Airway epithelial cell (primary cell): Measurements from ENCODE around the gene PRSS53. TPM values are rescaled to one million over a fixed set of nuclear protein-coding genes. Genes with fewer than 3 reads are reported as not detected.

Source experiments
- total RNA-seq: library from RNA; depleted of rRNA; stranded (reverse); fragments of >200 nt; gene quantifications from 2 replicates; pipeline ENCODE4 v1.2.3, GENCODE V29; 2015

PRSS53 gene
- 0.65 and 0.78 TPM in 2 replicates for total RNA-seq

GRCh38 chr16:31088459-31089183, at the start of gene PRSS53:
PRSS53 (minus strand) TSS chr16:31088943; CDS start chr16:31088809, 134 bp downstream.

GRCh38 chr16:31135535-31136286, 47.0 kb upstream of the PRSS53 start, which contains the start of gene PRSS8:
PRSS8 (minus strand) TSS chr16:31135727; CDS start chr16:31135498, 229 bp downstream.

GRCh38 chr16:31117384-31118222, 28.9 kb upstream of the PRSS53 start, which contains the start of gene KAT8:
KAT8 (plus strand) TSS chr16:31117664; CDS start chr16:31117682, 18 bp downstream.

GRCh38 chr16:31108035-31108793, 19.5 kb upstream of the PRSS53 start, which contains the start of gene BCKDK:
BCKDK (plus strand) TSS chr16:31108386; CDS start chr16:31109224, 838 bp downstream.

GRCh38 chr16:31094424-31095120, 5.8 kb upstream of the PRSS53 start, which contains the start of gene VKORC1:
VKORC1 (minus strand) TSS chr16:31094797; CDS start chr16:31094729, 68 bp downstream.

GRCh38 chr16:31073970-31074813, 14.6 kb downstream of the PRSS53 start, which contains the start of the genes ZNF646 and ZNF668:
ZNF646 (plus strand) TSS chr16:31074422; CDS start chr16:31076325, 1,903 bp downstream.
ZNF668 (minus strand) TSS chr16:31074240; CDS start chr16:31064459, 9,781 bp downstream.

Other genes starting within 250 kb of the PRSS53 start
- 49.9 and 56.1 TPM in 2 replicates for gene BCL7C, start 194.9 kb downstream of the PRSS53 start, total RNA-seq
- gene CTF1, start 192.3 kb downstream of the PRSS53 start, total RNA-seq = 1.6 and 2.5 TPM in 2 replicates
- gene FBXL19, start 165.4 kb downstream of the PRSS53 start, total RNA-seq = 38.2 and 39.7 TPM in 2 replicates
- 22.2 and 30.5 TPM in 2 replicates for gene ORAI3, start 139.9 kb downstream of the PRSS53 start, total RNA-seq
- 3.4 and 4.6 TPM in 2 replicates for gene SETD1A, start 131.2 kb downstream of the PRSS53 start, total RNA-seq
- gene HSD3B7, start 103.7 kb downstream of the PRSS53 start, total RNA-seq = 8.8 and 10.4 TPM in 2 replicates
- 0.05 and 1.1 TPM in 2 replicates for gene STX1B, start 78.3 kb downstream of the PRSS53 start, total RNA-seq
- 19.9 and 21.9 TPM in 2 replicates for gene STX4, start 55.4 kb downstream of the PRSS53 start, total RNA-seq
- gene ZNF668, start 14.7 kb downstream of the PRSS53 start, total RNA-seq = 12.2 and 32.0 TPM in 2 replicates
- gene ZNF646, start 14.5 kb downstream of the PRSS53 start, total RNA-seq = 11.4 and 13.9 TPM in 2 replicates
- 86.5 and 89.8 TPM in 2 replicates for gene VKORC1, start 5.9 kb upstream of the PRSS53 start, total RNA-seq
- gene BCKDK, start 19.4 kb upstream of the PRSS53 start, total RNA-seq = 60.4 and 70.8 TPM in 2 replicates
- 16.9 and 30.6 TPM in 2 replicates for gene KAT8, start 28.7 kb upstream of the PRSS53 start, total RNA-seq
- 80.0 and 81.1 TPM in 2 replicates for gene PRSS8, start 46.8 kb upstream of the PRSS53 start, total RNA-seq
- 0.07 TPM in 1 of 2 replicates, not detected in the other for gene PRSS36, start 61.1 kb upstream of the PRSS53 start, total RNA-seq
- 46.6 and 58.3 TPM in 2 replicates for gene FUS, start 91.2 kb upstream of the PRSS53 start, total RNA-seq
- gene PYCARD, start 113.8 kb upstream of the PRSS53 start, total RNA-seq = 117 and 127 TPM in 2 replicates
- gene TRIM72, start 125.2 kb upstream of the PRSS53 start, total RNA-seq = 0.28 TPM in 1 of 2 replicates, not detected in the other
- not detected in 2 replicates for gene PYDC1, start 128.2 kb upstream of the PRSS53 start, total RNA-seq
- 0.07 TPM in 1 of 2 replicates, not detected in the other for gene ITGAM, start 171.0 kb upstream of the PRSS53 start, total RNA-seq